HCT116 (cell line): ENCODE measurements around the gene LCNL1. TPM values are rescaled to one million over a fixed set of nuclear protein-coding genes. Genes with fewer than 3 reads are reported as not detected.

Experiments used
- ATAC-seq: fragments of 200-7000 bp; cut with Tn5 transposase; 2 replicates; pipeline ENCODE4 v1.9.1; 2020; ENCODE audit warnings: mild to moderate bottlenecking, moderate library complexity
- BruUV-seq: library from RNA; stranded (reverse); fragments of 400-500 nt; replicated peaks from 2 replicates; lab custom pipeline; 2021; lab: Mats Ljungman, UMichigan
- CTCF ChIA-PET: fragments of 300-600 bp; sonication (Branson Sonifier 250); formaldehyde crosslinking; loops from one replicate; lab custom pipeline; 2021; ENCODE audit warnings: antibody characterized with exemption; lab: Charles Lee
- POLR2A ChIA-PET: fragments of 300-600, 350-600 bp; sonication (Branson Sonifier 250); formaldehyde crosslinking; loops from one replicate; lab custom pipeline; 2021; ENCODE audit warnings: antibody characterized with exemption; lab: Charles Lee
- RAD21 ChIA-PET, 2 experiments: fragments of 300-600 bp; sonication (Branson Sonifier 250); formaldehyde crosslinking; loops; one replicate each; lab custom pipeline; 2023; ENCODE audit warnings: low total read pairs in 2 of 2; ENCODE audit not compliant: uncharacterized antibody in 2 of 2, unreplicated experiment in 2 of 2, low non-redundant PET in 1 of 2; lab: Charles Lee
- DNase-seq: peaks from one replicate; pipeline ENCODE4 v3.0.0-alpha.2; 2010; ENCODE audit warnings: low read depth, low spot score
- H2AFZ ChIP-seq: fragments of 200-600 bp; shearing (Covaris generic), sonication (generic); 2 replicates; pipeline ENCODE4 v1.6.1; 2017; ENCODE audit warnings: low read depth, mixed run types, mixed read lengths, antibody characterized with exemption, low read length; ENCODE audit not compliant: poor library complexity, severe bottlenecking
- H3K27ac ChIP-seq: 2 replicates; pipeline ENCODE4 v1.5.1; 2012; ENCODE audit warnings: low read depth, low read length
- H3K27me3 ChIP-seq: fragments of 200-600 bp; sonication (generic); 2 replicates; pipeline ENCODE4 v1.6.1; 2016; ENCODE audit warnings: mixed run types, low read length, mixed read lengths; ENCODE audit not compliant: insufficient read depth
- H3K36me3 ChIP-seq, 2 experiments: fragments of 200-500 bp in 1 of 2; fragments of 200-600 bp in 1 of 2; sonication (Bioruptor generic) in 1 of 2; sonication (generic) in 1 of 2; 2 replicates each; pipeline versions ENCODE4 v1.5.1 to v1.6.1; 2014 to 2016; ENCODE audit warnings: low read length in 2 of 2, inconsistent platforms in 1 of 2, mixed read lengths in 1 of 2, mixed run types in 1 of 2; ENCODE audit not compliant: insufficient read depth in 2 of 2, control insufficient read depth in 1 of 2
- H3K4me1 ChIP-seq, 2 experiments: fragments of 200-600 bp in 1 of 2; sonication (generic) in 1 of 2; 2 replicates each; pipeline versions ENCODE4 v1.5.1 to v1.6.1; 2012 to 2017; ENCODE audit warnings: low read length in 2 of 2, inconsistent platforms in 1 of 2, mild to moderate bottlenecking in 1 of 2, mixed read lengths in 1 of 2, mixed run types in 1 of 2, moderate library complexity in 1 of 2; ENCODE audit not compliant: insufficient read depth in 2 of 2, control insufficient read depth in 1 of 2
- H3K4me2 ChIP-seq: fragments of 200-600 bp; sonication (generic); 2 replicates; pipeline ENCODE4 v1.6.1; 2017; ENCODE audit warnings: mixed run types, low read length, mixed read lengths
- H3K4me3 ChIP-seq, 2 experiments: fragments of 200-600 bp in 1 of 2; sonication (generic) in 1 of 2; replicated peaks in 1 of 2; 2 replicates each; pipeline ENCODE4 v1.5.1; 2011 to 2016; ENCODE audit warnings: low read length in 2 of 2, control low read depth in 1 of 2, low read depth in 1 of 2, mild to moderate bottlenecking in 1 of 2, mixed read lengths in 1 of 2, mixed run types in 1 of 2
- H3K79me2 ChIP-seq: fragments of 200-600 bp; sonication (generic); 2 replicates; pipeline ENCODE4 v1.6.1; 2017; ENCODE audit warnings: mild to moderate bottlenecking, mixed run types, low read length, moderate library complexity, mixed read lengths; ENCODE audit not compliant: insufficient read depth
- H3K9ac ChIP-seq: fragments of 200-600 bp; sonication (generic); 2 replicates; pipeline ENCODE4 v1.6.1; 2016; ENCODE audit warnings: low read length, mixed read lengths
- H3K9me2 ChIP-seq: fragments of 200-600 bp; sonication (generic), shearing (Covaris generic); 2 replicates; pipeline ENCODE4 v1.6.1; 2017; ENCODE audit warnings: mixed run types, mild to moderate bottlenecking, moderate library complexity; ENCODE audit not compliant: insufficient read depth
- H3K9me3 ChIP-seq, 2 experiments: fragments of 200-500 bp in 1 of 2; fragments of 200-600 bp in 1 of 2; sonication (Bioruptor generic) in 1 of 2; sonication (generic) in 1 of 2; 2 replicates each; pipeline ENCODE4 v1.6.1; 2014 to 2017; ENCODE audit warnings: low read length in 2 of 2, mixed read lengths in 2 of 2, inconsistent platforms in 1 of 2, low read depth in 1 of 2, mild to moderate bottlenecking in 1 of 2, mixed run types in 1 of 2, moderate library complexity in 1 of 2; ENCODE audit not compliant: control insufficient read depth in 1 of 2, insufficient read depth in 1 of 2
- H4K20me1 ChIP-seq: fragments of 200-600 bp; sonication (generic), shearing (Covaris generic); 2 replicates; pipeline ENCODE4 v1.6.1; 2017; ENCODE audit warnings: mixed run types, mild to moderate bottlenecking, moderate library complexity; ENCODE audit not compliant: insufficient read depth
- ATF3 ChIP-seq: IDR thresholded peaks from 2 replicates; pipeline ENCODE4 v1.6.1; 2012
- CBX3 ChIP-seq: IDR thresholded peaks from 2 replicates; pipeline ENCODE4 v1.6.1; 2012; ENCODE audit warnings: low read depth
- CTCF ChIP-seq, 3 experiments: fragments of 200-600 bp in 1 of 3; sonication (generic) in 1 of 3; IDR thresholded peaks in 2 of 3; conservative IDR thresholded peaks in 1 of 3; 2 replicates each; pipeline ENCODE4 v1.5.1; 2012 to 2017; ENCODE audit warnings: low read depth in 2 of 3, low read length in 2 of 3, antibody characterized with exemption in 1 of 3, borderline replicate concordance in 1 of 3, control low read depth in 1 of 3, mild to moderate bottlenecking in 1 of 3, mixed read lengths in 1 of 3, mixed run types in 1 of 3, moderate library complexity in 1 of 3; ENCODE audit not compliant: insufficient read depth in 1 of 3
- EGR1 ChIP-seq: IDR thresholded peaks from 2 replicates; pipeline ENCODE4 v1.6.1; 2012; ENCODE audit warnings: low read depth
- ELF1 ChIP-seq: IDR thresholded peaks from 2 replicates; pipeline ENCODE4 v1.6.1; 2012; ENCODE audit warnings: low read depth, borderline replicate concordance
- EZH2 ChIP-seq: fragments of 200-600 bp; sonication (generic); IDR thresholded peaks from 2 replicates; pipeline ENCODE4 v1.6.1; 2017; ENCODE audit warnings: antibody characterized with exemption, mixed run types
- EZH2phosphoT487 ChIP-seq: fragments of 200-600 bp; IDR thresholded peaks from 2 replicates; pipeline ENCODE4 v1.6.1; 2018; ENCODE audit warnings: antibody characterized with exemption, borderline replicate concordance
- FOSL1 ChIP-seq: IDR thresholded peaks from 2 replicates; pipeline ENCODE4 v1.6.1; 2012; ENCODE audit warnings: low read depth
- JUND ChIP-seq: IDR thresholded peaks from 2 replicates; pipeline ENCODE4 v1.6.1; 2012
- POLR2AphosphoS5 ChIP-seq: IDR thresholded peaks from 2 replicates; pipeline ENCODE4 v1.6.1; 2011; ENCODE audit warnings: mild to moderate bottlenecking, low read depth, low read length, moderate library complexity
- REST ChIP-seq: IDR thresholded peaks from 2 replicates; pipeline ENCODE4 v1.6.1; 2012; ENCODE audit warnings: low read depth
- SIN3A ChIP-seq: IDR thresholded peaks from 2 replicates; pipeline ENCODE4 v1.6.1; 2012; ENCODE audit warnings: low read depth
- SP1 ChIP-seq: IDR thresholded peaks from 2 replicates; pipeline ENCODE4 v1.6.1; 2012; ENCODE audit warnings: low read depth
- TCF7L2 ChIP-seq: IDR thresholded peaks from 2 replicates; pipeline ENCODE4 v1.7.0; 2011; ENCODE audit warnings: borderline replicate concordance, inconsistent platforms; ENCODE audit not compliant: insufficient read depth, insufficient read length; ENCODE audit errors: extremely low read depth
- YY1 ChIP-seq: IDR thresholded peaks from 2 replicates; pipeline ENCODE4 v1.6.1; 2011; ENCODE audit warnings: low read length, low read depth, moderate library complexity, mild to moderate bottlenecking; ENCODE audit not compliant: insufficient replicate concordance; ENCODE audit errors: extremely low read depth
- ZBTB33 ChIP-seq: IDR thresholded peaks from 2 replicates; pipeline ENCODE4 v1.6.1; 2011; ENCODE audit warnings: mild to moderate bottlenecking, low read length, moderate library complexity; ENCODE audit not compliant: insufficient replicate concordance; ENCODE audit errors: extremely low read depth
- ZNF274 ChIP-seq: fragments of 200-500 bp; sonication (Bioruptor generic); IDR thresholded peaks from 2 replicates; pipeline ENCODE4 v1.6.1; 2014; ENCODE audit warnings: mild to moderate bottlenecking, low read depth, low read length, inconsistent platforms
- intact Hi-C: fragments of 100-400 bp; cut with micrococcal nuclease; formaldehyde crosslinking; loops from 2 replicates; pipeline ENCODE4 v1.10.0; 2022
- total RNA-seq: library from RNA; stranded (reverse); gene quantifications from one replicate; pipeline ENCODE4 v1.2.1, GENCODE V29; 2021; ENCODE audit not compliant: unreplicated experiment

The LCNL1 gene
- total RNA-seq, 1 experiment from 2014 or later: 0.44 TPM

GRCh38 chr9:136995362-136995761 lies 12.6 kb downstream of the LCNL1 start:
- intact Hi-C loops: no loop called here
- no peak overlapping the region for H3K4me3 ChIP-seq
- ATAC-seq (no peak), DNase-seq (no peak)
- H3K9ac ChIP-seq: no peak overlapping the region
- H3K9me3 ChIP-seq: no peaks in the 10 kb centered on the region; a peak in 1 of 4 replicates
- no peaks in the 10 kb centered on the region for H3K27me3 ChIP-seq
- H3K27ac ChIP-seq: peak overlapping the region; percentile 95
- POLR2A ChIA-PET: no interaction called here
- no peaks in the 10 kb centered on the region for H4K20me1 ChIP-seq
- no TSS peak for BruUV-seq
- H3K4me1 ChIP-seq: peaks cover 54 to 75% of the 10 kb centered on the region in 2 experiments
- H2AFZ ChIP-seq: no peak overlapping the region
- H3K9me2 ChIP-seq: no peaks in the 10 kb centered on the region
- no peak for TF ChIP-seq EZH2phosphoT487
- TF ChIP-seq TCF7L2: no peak
- no peak for TF ChIP-seq ZNF274
- no peak for TF ChIP-seq POLR2AphosphoS5
- TF ChIP-seq ATF3: no peak
- no peak for TF ChIP-seq SP1
- no peak for TF ChIP-seq CTCF (IDR thresholded peaks at IDR 0.05 in 2 of 3, conservative IDR thresholded peaks at IDR 0.05 in 1 of 3; ENCODE audit: borderline replicate concordance in 1 of 3, insufficient read depth in 1 of 3, low read depth in 2 of 3, low read length in 2 of 3)
- TF ChIP-seq JUND: no peak
- TF ChIP-seq EZH2: no peak
- no peak for TF ChIP-seq CBX3
- no peak for TF ChIP-seq ELF1
- no peak for TF ChIP-seq FOSL1
- TF ChIP-seq REST: no peak
- no peak for TF ChIP-seq ZBTB33
- TF ChIP-seq SIN3A: no peak
- TF ChIP-seq YY1: no peak
- TF ChIP-seq EGR1: no peak
- H3K79me2 ChIP-seq: peaks cover 20% of the 10 kb centered on the region
- RAD21 ChIA-PET: no interaction called here
- H3K36me3 ChIP-seq: peaks cover 0 to 12% of the 10 kb centered on the region in 2 experiments; a peak in 2 of 4 replicates
- CTCF ChIA-PET: interaction anchor here (1.0 to 1.5 kb wide), 4 partner anchors 34 to 241 kb away, joined by 3 to 11 read pairs (median 4); no protein-coding TSS in a partner anchor
- peak overlapping the region; percentile 88 for H3K4me2 ChIP-seq
